ENCODE results near the gene MAML3.

- TF ChIP-seq POLR2A (IDR thresholded peaks at IDR 0.05; ENCODE audit: low read depth, low read length) (no peak), TAF1 (IDR thresholded peaks at IDR 0.05; ENCODE audit: low read depth, low read length) (no peak), POLR2AphosphoS5 (IDR thresholded peaks at IDR 0.05; ENCODE audit: low read depth, low read length) (no peak), SPI1 (IDR thresholded peaks at IDR 0.05; ENCODE audit: low read depth, low read length) (no peak)
These were observed 390.8 kb downstream of the MAML3 start for GRCh38 chr4:139763205-139763604.

All from GM12891 (cell line).